AG04450 (cell line): ENCODE measurements around the gene SDC3. TPM values are rescaled to one million over a fixed set of nuclear protein-coding genes. Genes with fewer than 3 reads are reported as not detected.

Source experiments
- CTCF ChIA-PET: fragments of 300-600, 350-600 bp; formaldehyde crosslinking; extraction: SDS; loops from one replicate; lab custom pipeline; 2022; ENCODE audit warnings: antibody characterized with exemption, inconsistent platforms; lab: Charles Lee
- POLR2A ChIA-PET: fragments of 350-600 bp; formaldehyde crosslinking; extraction: SDS; loops from one replicate; lab custom pipeline; 2021; ENCODE audit warnings: antibody characterized with exemption, inconsistent platforms; lab: Yijun Ruan, JAX
- DNase-seq: peaks from one replicate; pipeline ENCODE4 v3.0.0-alpha.2; 2011; ENCODE audit warnings: low read depth, low spot score
- H3K27ac ChIP-seq: one replicate; pipeline ENCODE4 v1.5.1; 2012; ENCODE audit warnings: low read depth, low read length, control low read depth
- H3K27me3 ChIP-seq: one replicate; pipeline ENCODE4 v1.6.0; 2012; ENCODE audit warnings: low read length; ENCODE audit not compliant: control insufficient read depth, insufficient read depth
- H3K4me3 ChIP-seq: 2 replicates; pipeline ENCODE4 v1.5.1; 2011; ENCODE audit warnings: mild to moderate bottlenecking, low read depth, low read length, control low read depth
- H3K9me3 ChIP-seq: 2 replicates; pipeline ENCODE4 v1.5.1; 2012; ENCODE audit warnings: low read length; ENCODE audit not compliant: control insufficient read depth, insufficient read depth
- CTCF ChIP-seq: IDR thresholded peaks from 2 replicates; pipeline ENCODE4 v1.5.1; 2011; ENCODE audit warnings: low read depth, low read length, control low read depth, inconsistent platforms
- polyA plus RNA-seq: library from polyadenylated mRNA; depleted of rRNA; stranded (reverse); fragments of >200 nt; gene quantifications from 2 replicates; pipeline ENCODE4 v1.2.3, GENCODE V29; 2011

Gene SDC3
- polyA plus RNA-seq, 1 experiment = 21.7 TPM

GRCh38 chr1:30911059-30911954 lies 2.7 kb upstream of the SDC3 start:
- CTCF ChIA-PET = interaction anchor here (0.6 to 14.8 kb wide), 37 partner anchors 9 to 511 kb away, joined by 3 to 535 read pairs (median 4); no protein-coding TSS in a partner anchor
- no peaks in the 10 kb centered on the region; the same call in 1 of the 2 replicates for H3K9me3 ChIP-seq
- H3K27me3 ChIP-seq = no peaks in the 10 kb centered on the region
- H3K4me3 ChIP-seq = no peak overlapping the region
- POLR2A ChIA-PET = interaction anchor here (0.7 kb wide), 2 partner anchors 110 to 111 kb away, joined by 3 read pairs; no protein-coding TSS in a partner anchor
- H3K27ac ChIP-seq = no peak overlapping the region
- DNase-seq = peak; percentile 68
- TF ChIP-seq CTCF = peak; percentile 87

DNA sequence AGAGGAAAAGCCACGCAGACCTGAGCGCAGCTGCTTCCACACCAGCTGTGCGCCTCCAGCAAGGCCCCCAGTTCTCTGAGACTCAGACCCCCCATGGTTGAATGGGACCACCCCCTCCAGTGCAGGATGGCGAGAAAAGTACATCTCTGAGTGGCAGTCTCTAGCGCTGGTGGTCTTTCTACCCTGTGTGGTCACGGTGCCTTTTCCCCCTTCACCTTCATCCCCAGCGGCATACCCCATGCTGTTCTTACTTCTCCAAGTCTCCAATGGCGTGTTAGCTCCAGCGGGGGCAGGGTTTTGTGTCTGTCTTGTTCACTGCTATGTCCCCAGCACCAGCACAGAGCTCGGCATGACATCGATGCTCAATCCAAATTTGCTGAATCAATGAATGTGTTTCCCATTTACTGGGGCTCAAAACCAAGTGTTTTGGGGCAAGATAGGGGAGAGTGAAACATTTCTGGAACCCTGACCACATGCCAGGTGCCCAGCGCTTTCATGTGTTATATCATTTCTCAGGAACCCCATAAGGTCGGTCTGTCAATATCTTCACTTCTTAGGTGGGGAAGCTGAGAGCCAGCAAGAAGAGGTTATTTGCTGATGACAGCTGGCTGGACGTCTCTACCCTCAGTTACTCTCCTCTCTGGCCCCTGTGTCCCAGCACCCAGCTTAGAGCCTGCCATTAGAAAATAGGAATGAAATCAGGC lies 959 bp upstream of the SDC3 start:
- DNase-seq = no peak
- H3K4me3 ChIP-seq = peak overlapping the region; percentile 55; the same call in 1 of the 2 replicates
- CTCF ChIA-PET = interaction anchor here (0.7 to 14.8 kb wide), 7 partner anchors 16 to 189 kb away, joined by 3 to 535 read pairs (median 17); no protein-coding TSS in a partner anchor
- H3K9me3 ChIP-seq = no peaks in the 10 kb centered on the region; the same call in 1 of the 2 replicates
- POLR2A ChIA-PET = no interaction called here
- no peak for TF ChIP-seq CTCF
- no peaks in the 10 kb centered on the region for H3K27me3 ChIP-seq
- H3K27ac ChIP-seq = peak overlapping the region; percentile 21

GRCh38 chr1:30908316-30908695 lies 252 bp downstream of the SDC3 start:
- DNase-seq = no peak
- ChIA-PET POLR2A (interaction anchor here (0.6 kb wide), 1 partner anchor 1427 kb away, joined by 13 read pairs; the partner anchor contains the start of gene MARCKSL1), CTCF (interaction anchor here (8.8 to 14.8 kb wide), 2 partner anchors 106 to 126 kb away, joined by 257 to 535 read pairs; no protein-coding TSS in a partner anchor)
- no peak for TF ChIP-seq CTCF
- peak overlapping the region; percentile 74 for H3K4me3 ChIP-seq
- H3K9me3 ChIP-seq = no peaks in the 10 kb centered on the region; the same call in 1 of the 2 replicates
- H3K27me3 ChIP-seq = no peaks in the 10 kb centered on the region
- H3K27ac ChIP-seq = no peak overlapping the region

- no peaks in the 10 kb centered on the region; the same call in 1 of the 2 replicates for H3K9me3 ChIP-seq
- DNase-seq = no peak
- CTCF ChIA-PET = interaction anchor here (8.8 to 14.8 kb wide), 2 partner anchors 106 to 125 kb away, joined by 257 to 535 read pairs; no protein-coding TSS in a partner anchor
- H3K4me3 ChIP-seq = peak overlapping the region; percentile 74
- no peaks in the 10 kb centered on the region for H3K27me3 ChIP-seq
- H3K27ac ChIP-seq = no peak overlapping the region
- TF ChIP-seq CTCF = no peak
- POLR2A ChIA-PET = interaction anchor here (0.6 to 1.2 kb wide), 2 partner anchors 99 to 1428 kb away, joined by 5 to 13 read pairs; partner anchors contain the start of gene MARCKSL1
Measured at GRCh38 chr1:30907481-30908315, 860 bp downstream of the SDC3 start.
